Head of caudate nucleus (tissue), 42 donors: ENCODE measurements around the gene VSIG10L.

Experiments used
- DNase-seq, 42 donors: peaks; one replicate each; pipeline versions ENCODE4 v3.0.0 to v3.0.0-alpha.2; 2020 to 2021; ENCODE audit warnings: mixed read lengths in 7 of 42
- intact Hi-C: fragments of 100-400 bp; cut with DNase I; formaldehyde crosslinking; loops from one replicate; pipeline ENCODE4 v1.15.0; 2022

The VSIG10L gene

GRCh38 chr19:51341976-51342580, at the start of gene VSIG10L:
TSS of gene VSIG10L (minus strand) at chr19:51342139. CDS start at chr19:51342124, 15 bp downstream.
- intact Hi-C loops = no loop called here
- no peak for DNase-seq

DNA sequence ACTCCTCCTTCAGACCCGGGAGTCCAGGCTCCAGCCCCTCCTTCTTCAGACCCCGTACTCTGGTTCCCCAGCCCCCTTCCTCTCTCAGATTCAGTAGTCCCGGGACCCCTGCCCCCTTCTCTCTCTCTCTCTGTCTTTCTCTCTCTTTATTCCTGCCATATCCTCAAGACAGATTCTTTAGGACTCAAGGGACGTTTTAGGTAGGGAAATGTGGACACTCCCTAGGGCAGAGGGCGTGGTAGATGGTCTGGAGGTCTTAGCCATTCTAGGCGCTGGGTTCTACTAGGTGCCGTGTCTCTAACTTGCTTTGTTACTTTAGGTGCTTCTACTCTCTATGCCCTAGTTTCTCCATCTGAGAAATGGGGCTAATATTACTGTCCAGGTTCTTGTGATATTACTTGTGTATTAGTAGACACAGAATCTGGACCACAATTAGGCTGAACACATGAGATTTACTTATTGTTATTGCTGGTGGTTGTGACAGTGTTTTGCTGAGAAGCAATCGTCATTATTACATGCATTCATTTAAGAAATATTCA, 49.2 kb upstream of the VSIG10L start:
- intact Hi-C loops = no loop called here
- DNase-seq = no peak

GRCh38 chr19:51389143-51389542, 47.2 kb upstream of the VSIG10L start:
- intact Hi-C loops = no loop called here
- no peak for DNase-seq

GRCh38 chr19:51387924-51388389, 46.0 kb upstream of the VSIG10L start, which contains the start of gene LIM2:
TSS of gene LIM2 (minus strand) at chr19:51387974. CDS start at chr19:51387443, 531 bp downstream.
- no peak for DNase-seq
- intact Hi-C loops = no loop called here

DNA sequence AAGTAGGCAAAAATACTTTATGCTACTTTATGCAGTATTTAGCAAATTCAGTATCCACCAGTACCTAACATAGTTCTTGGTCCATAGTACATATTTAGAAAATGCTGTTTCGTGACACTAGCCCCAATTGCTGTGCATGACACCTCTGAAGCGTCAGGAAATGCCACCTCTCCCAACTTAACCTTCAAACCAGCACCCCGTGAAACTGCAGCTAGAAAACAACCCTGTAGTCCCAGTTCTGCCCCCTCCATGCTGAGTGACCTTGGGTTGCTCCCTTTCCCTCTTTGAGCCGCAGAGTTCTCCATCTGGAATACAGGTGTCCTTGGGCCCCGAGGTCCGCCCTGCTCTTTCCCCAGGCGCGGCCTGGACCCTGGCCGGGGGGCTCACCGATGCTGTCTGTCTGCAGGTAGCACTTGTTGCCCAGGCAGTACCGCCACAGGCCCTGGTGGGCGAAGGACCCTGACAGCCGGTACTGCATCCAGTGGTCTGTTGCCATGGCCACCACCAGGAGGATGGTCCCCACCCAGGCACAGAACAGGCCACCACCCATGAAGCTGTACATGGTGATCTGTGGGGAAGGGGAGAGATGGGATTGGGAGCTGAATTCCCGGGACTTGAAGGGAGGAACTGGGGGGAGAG, 45.1 kb upstream of the VSIG10L start:
- no peak for DNase-seq
- intact Hi-C loops = no loop called here

DNA sequence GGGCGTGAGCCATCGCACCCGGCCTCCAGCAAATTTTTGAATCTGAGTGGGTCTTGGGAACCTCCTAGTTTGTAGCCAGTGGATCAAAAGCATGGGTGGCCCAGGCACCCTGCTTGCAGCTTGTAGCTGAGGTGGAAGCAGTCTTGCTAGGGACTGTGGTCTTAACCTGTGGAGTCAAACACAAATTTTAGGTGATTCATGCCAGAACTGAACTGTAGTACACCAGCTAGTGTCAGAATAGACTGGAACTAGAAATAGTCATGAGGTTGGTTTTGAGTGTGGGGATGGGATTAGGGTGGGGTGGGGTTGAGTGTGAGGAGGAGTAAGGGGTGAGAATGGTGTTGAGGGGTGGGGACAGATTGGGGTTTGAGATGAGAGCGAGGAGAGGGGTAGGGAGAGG, 40.1 kb upstream of the VSIG10L start:
- intact Hi-C loops = no loop called here
- no peak for DNase-seq

DNA sequence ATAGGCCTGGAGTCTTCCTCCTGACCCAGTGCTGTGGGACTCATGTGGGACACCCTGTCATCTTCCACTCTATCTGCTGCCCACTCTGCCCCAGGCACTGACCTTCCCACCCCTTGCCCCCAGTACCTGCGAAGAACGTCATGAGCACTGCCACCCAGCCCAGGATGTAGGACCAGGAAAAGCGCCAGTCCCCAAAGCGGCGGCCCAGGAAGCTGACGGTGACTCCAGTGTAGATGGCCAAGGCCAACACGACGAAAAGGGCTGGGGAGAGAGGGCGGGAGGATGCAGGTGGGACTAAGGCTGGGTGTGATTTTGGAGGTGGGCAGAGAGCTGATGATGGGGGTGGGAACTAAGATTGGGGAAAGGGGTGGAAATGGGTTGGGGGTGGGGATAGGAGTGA, 38.4 kb upstream of the VSIG10L start:
- DNase-seq = no peak
- intact Hi-C loops = no loop called here

DNA sequence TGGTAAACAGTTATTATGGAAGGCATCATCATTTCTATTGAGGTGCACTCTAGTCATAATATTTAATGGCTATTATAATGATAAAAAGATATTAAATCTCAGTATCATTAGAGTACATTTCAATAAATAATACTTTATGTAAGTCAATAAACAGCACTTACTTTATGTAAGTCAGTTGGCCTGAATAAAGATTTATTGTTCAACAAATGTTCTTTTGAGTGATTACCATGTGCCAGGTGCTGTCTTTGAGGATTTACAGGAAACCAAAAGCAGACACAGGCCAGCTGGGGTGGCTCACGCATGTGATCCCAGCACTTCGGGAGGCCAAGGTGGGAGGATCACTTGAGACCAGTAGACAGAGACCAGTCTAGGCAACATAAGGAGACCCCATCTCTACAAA, 35.5 kb upstream of the VSIG10L start:
- no peak for DNase-seq
- intact Hi-C loops = no loop called here

- intact Hi-C loops = no loop called here
- no peak for DNase-seq
Measured at GRCh38 chr19:51375504-51376221, 33.7 kb upstream of the VSIG10L start.

GRCh38 chr19:51372649-51373504, 30.9 kb upstream of the VSIG10L start, which contains the start of gene NKG7:
TSS of gene NKG7 (minus strand) at chr19:51372654. CDS start at chr19:51372535, 119 bp downstream.
- intact Hi-C loops = no loop called here
- DNase-seq = no peak

DNA sequence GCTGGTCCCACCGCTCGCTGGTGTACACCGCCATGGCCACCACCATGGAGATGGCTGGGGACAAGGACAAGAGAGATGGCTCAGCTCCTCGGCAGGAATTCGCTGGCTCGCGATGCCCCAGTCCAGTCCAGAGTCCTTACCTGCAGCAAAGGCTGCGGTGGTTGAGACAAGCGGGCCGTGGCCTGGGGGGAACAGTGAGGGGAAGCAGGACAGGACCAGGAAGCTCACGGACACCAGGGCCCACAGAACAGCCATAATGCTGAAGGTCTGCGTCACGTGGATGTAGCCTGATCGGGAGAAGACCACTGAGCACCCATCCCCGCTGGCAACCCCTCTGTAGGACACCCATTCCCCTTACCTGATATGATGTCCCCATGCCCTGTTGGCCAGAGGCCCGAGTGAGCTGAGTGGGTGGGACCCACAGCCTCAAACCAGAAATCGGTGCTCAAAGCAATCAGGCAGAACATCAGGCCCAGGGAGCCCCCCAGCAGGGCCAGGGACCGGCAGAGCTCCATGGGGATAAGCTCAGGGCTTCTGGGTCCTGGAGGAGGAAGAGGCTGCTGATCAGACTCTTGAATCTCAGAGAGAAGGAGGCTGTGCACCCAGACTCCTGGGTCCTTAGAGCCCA, 30.2 kb upstream of the VSIG10L start:
- DNase-seq = no peak
- intact Hi-C loops = no loop called here

GRCh38 chr19:51371186-51371690, 29.3 kb upstream of the VSIG10L start:
- intact Hi-C loops = no loop called here
- DNase-seq = no peak

GRCh38 chr19:51370230-51370629, 28.3 kb upstream of the VSIG10L start:
- intact Hi-C loops = no loop called here
- DNase-seq = no peak

DNA sequence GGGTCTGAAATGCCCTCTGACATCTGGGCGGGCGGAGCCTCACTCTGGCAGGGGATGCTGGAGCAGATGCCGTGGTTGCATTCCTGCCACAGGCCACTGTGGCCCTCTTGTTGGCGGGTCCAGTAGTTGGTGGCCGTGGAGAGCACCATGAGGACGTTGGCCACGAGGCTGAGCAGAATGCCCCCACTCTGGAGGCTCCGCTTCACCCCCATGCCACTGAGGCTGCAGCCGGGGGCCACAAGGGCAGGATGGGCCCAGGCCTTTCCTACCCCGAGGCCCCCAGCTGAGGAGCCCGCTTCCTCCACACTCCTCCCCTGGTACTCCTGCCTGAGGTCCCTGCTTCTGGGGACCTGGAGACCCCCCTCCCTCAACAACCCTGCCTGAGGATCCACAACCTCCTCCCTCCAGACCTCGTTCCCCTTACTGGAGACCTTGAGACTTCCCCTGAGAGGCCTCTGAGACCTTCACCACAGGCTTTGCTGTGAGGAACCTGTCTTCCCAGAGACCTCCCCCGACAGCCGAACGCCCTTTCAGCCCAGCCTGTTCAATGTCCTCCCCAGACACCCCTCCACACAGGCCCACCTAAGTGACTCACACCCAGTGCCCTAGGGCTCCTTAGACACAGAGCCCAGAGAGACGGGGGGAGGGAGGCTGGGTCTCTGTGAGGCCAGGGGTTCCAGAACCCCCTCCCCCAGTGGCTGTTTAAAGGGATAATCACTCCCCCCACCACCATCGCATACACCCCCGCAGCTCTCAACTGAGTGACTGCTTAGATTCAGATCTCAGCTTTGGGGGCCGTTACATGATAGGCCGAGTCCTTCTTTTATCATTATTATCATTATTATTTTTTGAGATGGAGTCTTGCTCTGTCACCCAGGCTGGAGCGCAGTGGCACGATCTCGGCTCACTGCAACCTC, 26.7 kb upstream of the VSIG10L start, which contains the start of gene CLDND2:
Gene CLDND2 (minus strand): TSS at position 638 of the 917 bp plus-strand sequence. CDS start 426 bp downstream, at position 212.
- intact Hi-C loops = no loop called here
- DNase-seq = peak in 4 of 42 donors; percentile 26 to 70 (median 56)

- intact Hi-C loops = no loop called here
- DNase-seq = peak; percentile 94 to 100 (median 99)
Measured at GRCh38 chr19:51367565-51368365, 25.8 kb upstream of the VSIG10L start.

DNA sequence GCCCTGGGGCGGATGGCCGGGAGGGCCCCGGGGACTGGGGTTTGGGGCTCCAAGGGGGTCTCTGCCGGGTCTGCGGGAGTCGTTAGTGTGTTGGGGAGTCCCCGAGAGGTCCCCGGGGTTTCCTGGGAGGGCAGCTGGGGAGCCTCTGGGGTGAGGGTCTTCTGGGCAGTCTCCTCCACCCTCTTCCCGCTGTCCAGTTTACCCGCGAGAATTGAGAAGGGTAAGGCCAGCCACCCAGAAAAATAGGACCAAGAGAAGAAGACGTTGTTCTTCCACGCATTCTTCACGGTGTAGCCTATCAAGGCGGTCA, 25.3 kb upstream of the VSIG10L start:
- intact Hi-C loops = no loop called here
- peak in 2 of 42 donors; percentile 44 to 50 for DNase-seq
